OCI-LY7 (cell line): ENCODE data around the gene NLN. TPM values are rescaled to one million over a fixed set of nuclear protein-coding genes. Genes with fewer than 3 reads are reported as not detected.
"Not testable (repeated sequence)": the region's sequence is repeated elsewhere in the genome, so short reads cannot be mapped to it uniquely, and the experiment has no call there.

Experiments
- Bru-seq: library from RNA; stranded (reverse); fragments of 400-500 nt; gene quantifications from one replicate; lab custom pipeline; 2021; lab: Mats Ljungman, UMichigan
- BruChase-seq, 2 experiments: library from RNA; stranded (reverse); fragments of 400-500 nt; gene quantifications; one replicate each; lab custom pipeline; 2021; lab: Mats Ljungman, UMichigan
- BruUV-seq: library from RNA; stranded (reverse); fragments of 400-500 nt; replicated peaks from 2 replicates; lab custom pipeline; 2021; lab: Mats Ljungman, UMichigan
- CTCF ChIA-PET: fragments of 300-600 bp; sonication (Branson Sonifier 250); formaldehyde crosslinking; loops from one replicate; lab custom pipeline; 2022; ENCODE audit warnings: antibody characterized with exemption; ENCODE audit not compliant: unreplicated experiment; lab: Charles Lee
- POLR2A ChIA-PET: fragments of 300-600 bp; sonication (Branson Sonifier 250); formaldehyde crosslinking; loops from one replicate; lab custom pipeline; 2022; ENCODE audit warnings: antibody characterized with exemption; lab: Charles Lee
- DNase-seq: peaks from one replicate; pipeline ENCODE4 v3.0.0-alpha.2; 2015; ENCODE audit warnings: low spot score
- H2AFZ ChIP-seq: fragments of 200-600 bp; sonication (generic), shearing (Covaris generic); 2 replicates; pipeline ENCODE4 v1.6.1; 2014; ENCODE audit warnings: mild to moderate bottlenecking, antibody characterized with exemption, low read length, moderate library complexity
- H3K27ac ChIP-seq: fragments of 200-600 bp; sonication (generic); 2 replicates; pipeline ENCODE4 v1.5.1; 2014; ENCODE audit warnings: mixed run types, low read depth, mild to moderate bottlenecking, moderate library complexity, low read length, inconsistent platforms; ENCODE audit not compliant: poor library complexity, severe bottlenecking
- H3K36me3 ChIP-seq: fragments of 200-600 bp; sonication (generic); 2 replicates; pipeline ENCODE4 v1.6.1; 2014; ENCODE audit warnings: mild to moderate bottlenecking, antibody characterized with exemption, low read length, moderate library complexity, mixed read lengths; ENCODE audit not compliant: insufficient read depth
- H3K4me1 ChIP-seq: fragments of 200-600 bp; sonication (generic); 2 replicates; pipeline ENCODE4 v1.5.1; 2014; ENCODE audit warnings: mild to moderate bottlenecking, low read length; ENCODE audit not compliant: insufficient read depth, poor library complexity, severe bottlenecking
- H3K4me2 ChIP-seq: fragments of 200-600 bp; sonication (generic); 2 replicates; pipeline ENCODE4 v1.6.1; 2014; ENCODE audit warnings: mild to moderate bottlenecking, low read length
- H3K4me3 ChIP-seq: fragments of 200-600 bp; sonication (generic); 2 replicates; pipeline ENCODE4 v1.5.1; 2014; ENCODE audit warnings: mild to moderate bottlenecking, low read depth, low read length; ENCODE audit not compliant: poor library complexity, severe bottlenecking
- H3K79me2 ChIP-seq: fragments of 200-600 bp; sonication (generic); 2 replicates; pipeline ENCODE4 v1.6.1; 2016; ENCODE audit warnings: low read depth, mild to moderate bottlenecking, low read length, moderate library complexity, mixed read lengths; ENCODE audit not compliant: insufficient read depth
- H3K9me2 ChIP-seq: fragments of 200-600 bp; sonication (generic); 2 replicates; pipeline ENCODE4 v1.6.1; 2016; ENCODE audit warnings: mild to moderate bottlenecking, low read length, mixed read lengths; ENCODE audit not compliant: insufficient read depth
- H3K9me3 ChIP-seq: fragments of 200-600 bp; sonication (generic); 2 replicates; pipeline ENCODE4 v1.6.1; 2014; ENCODE audit warnings: mild to moderate bottlenecking, mixed run types, low read length, mixed read lengths
- H4K20me1 ChIP-seq: fragments of 200-600 bp; sonication (generic); 2 replicates; pipeline ENCODE4 v1.6.1; 2014; ENCODE audit warnings: mild to moderate bottlenecking, antibody characterized with exemption, low read length, moderate library complexity, mixed read lengths; ENCODE audit not compliant: insufficient read depth
- CTCF ChIP-seq: fragments of 200-600 bp; sonication (generic); conservative IDR thresholded peaks from 2 replicates; pipeline ENCODE4 v1.5.1; 2014; ENCODE audit warnings: mild to moderate bottlenecking, antibody characterized with exemption, low read length, moderate library complexity, mixed read lengths
- EZH2phosphoT487 ChIP-seq: fragments of 200-600 bp; sonication (generic); IDR thresholded peaks from 2 replicates; pipeline ENCODE4 v1.6.1; 2018; ENCODE audit warnings: low read depth, borderline replicate concordance, mild to moderate bottlenecking, mixed run types, antibody characterized with exemption, low read length, moderate library complexity, mixed read lengths
- intact Hi-C: fragments of 100-400 bp; cut with micrococcal nuclease; formaldehyde crosslinking; loops from one replicate; pipeline ENCODE4 v1.10.0; 2022; ENCODE audit not compliant: unreplicated experiment
- long read RNA-seq: library from polyadenylated mRNA; stranded (forward); transcript quantifications from one replicate; pipeline ENCODE4 v2.0.0, GENCODE V29; 2022
- total RNA-seq, 2 experiments: library from RNA; depleted of rRNA in 1 of 2; stranded (reverse); fragments of >200 nt in 1 of 2; shearing (Covaris generic) in 1 of 2; gene quantifications; 2 replicates each; pipeline ENCODE4 v1.2.3, GENCODE V29; 2014 to 2022

NLN gene
- total RNA-seq (2014; rRNA removed; shearing (Covaris generic)) (11.9 and 14.9 TPM in 2 replicates), total RNA-seq (2022) (17.7 and 26.0 TPM in 2 replicates), Bru-seq, nascent RNA (percentile 68 among the genes with signal in this experiment), BruChase-seq, experiment 1, labeled RNA remaining after a 6-hour chase (percentile 65 among the genes with signal in this experiment), BruChase-seq, experiment 2, labeled RNA remaining after a 2-hour chase (percentile 61 among the genes with signal in this experiment)
- long read RNA-seq, full-length matches to known transcripts, result 40 of 51 reads
- long read RNA-seq, partial matches to known transcripts, result 2 of 51 reads
- long read RNA-seq, other reads (novel, unspliced or antisense), result 9 of 51 reads

GRCh38 chr5:65721720-65722574, at the start of gene NLN, which contains the start of gene SGTB:
TSS of gene NLN (plus strand) at chr5:65722205. CDS start at chr5:65722374, 169 bp downstream.
TSS of gene SGTB (minus strand) at chr5:65722109. CDS start at chr5:65720807, 1,302 bp downstream.
- CTCF ChIA-PET, result no interaction called here
- H4K20me1 ChIP-seq, result no peaks in the 10 kb centered on the region
- peaks cover 27% of the 10 kb centered on the region; the same call in 1 of the 2 replicates for H3K36me3 ChIP-seq
- peak within 1 kb of the TSS; percentile 45 for H3K27ac ChIP-seq
- TF ChIP-seq EZH2phosphoT487, result no peak
- H3K4me3 ChIP-seq, result peak within 1 kb of the TSS; percentile 89
- DNase-seq, result peak; percentile 85
- H2AFZ ChIP-seq, result peak within 1 kb of the TSS; percentile 93
- intact Hi-C loops, result loop anchor here (5.0 kb wide), 2 partner anchors 100 to 205 kb away; partner anchors contain the start of genes ERBIN and TRIM23
- POLR2A ChIA-PET, result interaction anchor here (0.6 to 1.7 kb wide), 5 partner anchors 9 to 228 kb away, joined by 3 to 9 read pairs (median 3); no protein-coding TSS in a partner anchor
- peaks cover 39% of the 10 kb centered on the region for H3K79me2 ChIP-seq
- no peaks in the 10 kb centered on the region for H3K9me3 ChIP-seq
- H3K9me2 ChIP-seq, result no peaks in the 10 kb centered on the region
- peak within 1 kb of the TSS; percentile 87 for H3K4me2 ChIP-seq
- no TSS peak for BruUV-seq
- peaks cover 39% of the 10 kb centered on the region for H3K4me1 ChIP-seq

- Histone ChIP-seq H3K36me3 (peaks cover 36% of the 10 kb centered on the region), H3K4me2 (no peak overlapping the region), H4K20me1 (no peaks in the 10 kb centered on the region), H3K27ac (no peak overlapping the region), H3K4me1 (no peaks in the 10 kb centered on the region), H3K79me2 (no peaks in the 10 kb centered on the region), H3K9me3 (no peaks in the 10 kb centered on the region), H3K9me2 (no peaks in the 10 kb centered on the region), H2AFZ (no peak overlapping the region), H3K4me3 (no peak overlapping the region)
- intact Hi-C loops, result no loop called here
- TF ChIP-seq EZH2phosphoT487 (no peak), CTCF (no peak)
- ChIA-PET CTCF (no interaction called here), POLR2A (interaction anchor here (0.7 to 1.0 kb wide), 2 partner anchors 9 to 854 kb away, joined by 3 read pairs; no protein-coding TSS in a partner anchor)
- no TSS peak for BruUV-seq
- DNase-seq, result no peak
Measured at GRCh38 chr5:65672796-65673195, 49.2 kb upstream of the NLN start.

- Histone ChIP-seq H3K27ac (no peak overlapping the region), H3K4me1 (no peaks in the 10 kb centered on the region), H2AFZ (no peak overlapping the region), H3K4me2 (no peak overlapping the region), H3K36me3 (peaks cover 40% of the 10 kb centered on the region), H3K4me3 (no peak overlapping the region), H3K9me3 (no peaks in the 10 kb centered on the region), H4K20me1 (no peaks in the 10 kb centered on the region), H3K79me2 (no peaks in the 10 kb centered on the region), H3K9me2 (no peaks in the 10 kb centered on the region)
- ChIA-PET CTCF (interaction anchor here (0.5 kb wide), 1 partner anchor 258 kb away, joined by 4 read pairs; no protein-coding TSS in a partner anchor), POLR2A (interaction anchor here (1.0 kb wide), 1 partner anchor 30 kb away, joined by 3 read pairs; no protein-coding TSS in a partner anchor)
- no peak for TF ChIP-seq CTCF
- TF ChIP-seq EZH2phosphoT487, result no peak
- BruUV-seq, result no TSS peak
- no peak for DNase-seq
- intact Hi-C loops, result no loop called here
Measured at GRCh38 chr5:65674749-65675148, 47.3 kb upstream of the NLN start.

GRCh38 chr5:65676056-65676455, 45.9 kb upstream of the NLN start:
- H3K9me2 ChIP-seq, H3K4me3 ChIP-seq, H3K4me1 ChIP-seq, H3K79me2 ChIP-seq, DNase-seq, H3K4me2 ChIP-seq, BruUV-seq, H4K20me1 ChIP-seq, H2AFZ ChIP-seq, H3K9me3 ChIP-seq, H3K27ac ChIP-seq, CTCF ChIA-PET, intact Hi-C loops: not testable (repeated sequence)
- POLR2A ChIA-PET, result interaction anchor here (1.1 to 1.8 kb wide), 3 partner anchors 10 to 45 kb away, joined by 3 to 5 read pairs (median 5); no protein-coding TSS in a partner anchor
- H3K36me3 ChIP-seq, result peaks cover 40% of the 10 kb centered on the region
